ENCODE results near the gene THAP5. TPM values are rescaled to one million over a fixed set of nuclear protein-coding genes. Genes with fewer than 3 reads are reported as not detected.

The THAP5 gene
- total RNA-seq, 1 experiment from 2014 or later = 39.4 TPM

- ChIA-PET CTCF (no interaction called here), POLR2A (ENCODE audit: low non-redundant PET) (no interaction called here)
- BruUV-seq (replicated peaks) = no TSS peak
- no peak overlapping the region for H3K27ac ChIP-seq (ENCODE audit: low read depth, low read length, poor library complexity, severe bottlenecking)
- DNase-seq (ENCODE audit: low spot score) = no peak
- no peak overlapping the region for H3K4me3 ChIP-seq (ENCODE audit: low read depth, low read length, poor library complexity, severe bottlenecking)
- H3K27me3 ChIP-seq (replicated peaks; ENCODE audit: insufficient read depth, low read depth, low read length, poor library complexity) = no peaks in the 10 kb centered on the region
- TF ChIP-seq EZH2 (IDR thresholded peaks at IDR 0.05; ENCODE audit: borderline replicate concordance, low read depth, low read length, poor library complexity, severe bottlenecking) = no peak
- TF ChIP-seq CTCF (conservative IDR thresholded peaks at IDR 0.05; ENCODE audit: low read depth, low read length) = no peak
- H3K36me3 ChIP-seq (ENCODE audit: insufficient read depth, low read length, poor library complexity, severe bottlenecking) = no peaks in the 10 kb centered on the region
- intact Hi-C loops (cut with micrococcal nuclease; ENCODE audit: unreplicated experiment) = no loop called here
- no peaks in the 10 kb centered on the region for H3K4me1 ChIP-seq (ENCODE audit: insufficient read depth, low read length, poor library complexity, severe bottlenecking)
- H3K9me3 ChIP-seq (ENCODE audit: low read depth, low read length, poor library complexity, severe bottlenecking) = no peaks in the 10 kb centered on the region
These were observed 33.8 kb downstream of the THAP5 start for GRCh38 chr7:108535744-108536143.

GRCh38 chr7:108535257-108535656, 34.2 kb downstream of the THAP5 start:
- DNase-seq (ENCODE audit: low spot score) = no peak
- H3K4me1 ChIP-seq (ENCODE audit: insufficient read depth, low read length, poor library complexity, severe bottlenecking) = no peaks in the 10 kb centered on the region
- no peak overlapping the region for H3K27ac ChIP-seq (ENCODE audit: low read depth, low read length, poor library complexity, severe bottlenecking)
- ChIA-PET CTCF (no interaction called here), POLR2A (ENCODE audit: low non-redundant PET) (no interaction called here)
- H3K36me3 ChIP-seq (ENCODE audit: insufficient read depth, low read length, poor library complexity, severe bottlenecking) = no peaks in the 10 kb centered on the region
- intact Hi-C loops (cut with micrococcal nuclease; ENCODE audit: unreplicated experiment) = no loop called here
- H3K27me3 ChIP-seq (replicated peaks; ENCODE audit: insufficient read depth, low read depth, low read length, poor library complexity) = no peaks in the 10 kb centered on the region
- no peaks in the 10 kb centered on the region for H3K9me3 ChIP-seq (ENCODE audit: low read depth, low read length, poor library complexity, severe bottlenecking)
- H3K4me3 ChIP-seq (ENCODE audit: low read depth, low read length, poor library complexity, severe bottlenecking) = no peak overlapping the region
- BruUV-seq (replicated peaks) = no TSS peak
- no peak for TF ChIP-seq EZH2 (IDR thresholded peaks at IDR 0.05; ENCODE audit: borderline replicate concordance, low read depth, low read length, poor library complexity, severe bottlenecking)
- no peak for TF ChIP-seq CTCF (conservative IDR thresholded peaks at IDR 0.05; ENCODE audit: low read depth, low read length)

- no peak for DNase-seq (ENCODE audit: low spot score)
- CTCF ChIA-PET = no interaction called here
- H3K27ac ChIP-seq (ENCODE audit: low read depth, low read length, poor library complexity, severe bottlenecking) = no peak overlapping the region
- no peaks in the 10 kb centered on the region for H3K4me1 ChIP-seq (ENCODE audit: insufficient read depth, low read length, poor library complexity, severe bottlenecking)
- H3K36me3 ChIP-seq (ENCODE audit: insufficient read depth, low read length, poor library complexity, severe bottlenecking) = no peaks in the 10 kb centered on the region
- intact Hi-C loops (cut with micrococcal nuclease; ENCODE audit: unreplicated experiment) = no loop called here
- no peak overlapping the region for H3K4me3 ChIP-seq (ENCODE audit: low read depth, low read length, poor library complexity, severe bottlenecking)
- TF ChIP-seq CTCF (conservative IDR thresholded peaks at IDR 0.05; ENCODE audit: low read depth, low read length) (no peak), EZH2 (IDR thresholded peaks at IDR 0.05; ENCODE audit: borderline replicate concordance, low read depth, low read length, poor library complexity, severe bottlenecking) (no peak)
- BruUV-seq (replicated peaks) = no TSS peak
- H3K27me3 ChIP-seq (replicated peaks; ENCODE audit: insufficient read depth, low read depth, low read length, poor library complexity) = no peaks in the 10 kb centered on the region
- H3K9me3 ChIP-seq (ENCODE audit: low read depth, low read length, poor library complexity, severe bottlenecking) = no peaks in the 10 kb centered on the region
- POLR2A ChIA-PET (ENCODE audit: low non-redundant PET) = no interaction called here
These were observed 35.8 kb downstream of the THAP5 start for GRCh38 chr7:108533712-108534111.
